H1 (cell line): ENCODE data around the gene CRKL. TPM values are rescaled to one million over a fixed set of nuclear protein-coding genes. Genes with fewer than 3 reads are reported as not detected.

Experiments used
- CTCF ChIA-PET: fragments of 300-600 bp; sonication (Branson Sonifier 250); formaldehyde crosslinking; loops from one replicate; lab custom pipeline; 2021; ENCODE audit not compliant: partially characterized antibody; lab: Charles Lee
- POLR2A ChIA-PET: fragments of 300-600 bp; sonication (Branson Sonifier 250); formaldehyde crosslinking; loops from one replicate; lab custom pipeline; 2021; ENCODE audit warnings: inconsistent platforms; ENCODE audit not compliant: partially characterized antibody; lab: Charles Lee
- DNase-seq, 2 experiments: peaks; one replicate each; pipeline versions ENCODE4 v3.0.0 to v3.0.0-alpha.2; 2010 to 2022; ENCODE audit warnings: low spot score in 2 of 2, low read depth in 1 of 2, mixed read lengths in 1 of 2
- FAIRE-seq: peaks from 2 replicates; lab custom pipeline; 2011; peaks lifted over from hg19 to GRCh38; lab: Jason Lieb, UNC
- H2AFZ ChIP-seq: 2 replicates; pipeline ENCODE4 v1.8.1; 2012; ENCODE audit warnings: low read length, inconsistent platforms
- H2AK5ac ChIP-seq: 2 replicates; pipeline ENCODE4 v1.6.1; 2013; ENCODE audit warnings: low read depth, low read length
- H2BK120ac ChIP-seq: replicated peaks from 2 replicates; pipeline ENCODE3; 2013; ENCODE audit warnings: low read depth, low read length, inconsistent platforms
- H2BK12ac ChIP-seq: 2 replicates; pipeline ENCODE4 v1.6.1; 2013; ENCODE audit warnings: low read depth, low read length
- H2BK15ac ChIP-seq: 2 replicates; pipeline ENCODE4 v1.6.1; 2013; ENCODE audit warnings: low read length
- H2BK20ac ChIP-seq: 2 replicates; pipeline ENCODE4 v1.6.1; 2013; ENCODE audit warnings: low read length
- H2BK5ac ChIP-seq: 2 replicates; pipeline ENCODE4 v1.6.1; 2013; ENCODE audit warnings: low read depth, low read length
- H3K14ac ChIP-seq: 2 replicates; pipeline ENCODE4 v1.6.1; 2013; ENCODE audit warnings: inconsistent platforms; ENCODE audit not compliant: insufficient read length
- H3K18ac ChIP-seq: 2 replicates; pipeline ENCODE4 v1.6.1; 2013; ENCODE audit warnings: low read length; ENCODE audit errors: extremely low read depth
- H3K23ac ChIP-seq: 2 replicates; pipeline ENCODE4 v1.6.1; 2013; ENCODE audit warnings: inconsistent platforms; ENCODE audit not compliant: insufficient read length
- H3K23me2 ChIP-seq: 2 replicates; pipeline ENCODE4 v1.6.1; 2013; ENCODE audit warnings: low read depth, low read length
- H3K27ac ChIP-seq: 2 replicates; pipeline ENCODE4 v1.6.1; 2011; ENCODE audit warnings: low read depth, low read length, inconsistent platforms
- H3K27me3 ChIP-seq, 4 experiments: replicated peaks in 1 of 4; 1 replicate in 1 of 4; 2 replicates in 3 of 4; pipeline versions ENCODE4 v1.6.1 to v1.8.1; 2011 to 2013; ENCODE audit warnings: low read length in 3 of 4, mild to moderate bottlenecking in 3 of 4, inconsistent platforms in 2 of 4, mixed read lengths in 2 of 4, moderate library complexity in 1 of 4; ENCODE audit not compliant: control insufficient read depth in 3 of 4, insufficient read depth in 3 of 4; ENCODE audit errors: extremely low read depth in 1 of 4
- H3K36me3 ChIP-seq, 4 experiments: 2 replicates each; pipeline versions ENCODE4 v1.6.1 to v1.8.1; 2011 to 2013; ENCODE audit warnings: mild to moderate bottlenecking in 4 of 4, low read length in 3 of 4, moderate library complexity in 2 of 4, control low read depth in 1 of 4, inconsistent platforms in 1 of 4; ENCODE audit not compliant: insufficient read depth in 4 of 4, control insufficient read depth in 2 of 4
- H3K4ac ChIP-seq: replicated peaks from 2 replicates; pipeline ENCODE3; 2013; ENCODE audit warnings: low read length, low read depth, mixed read lengths, inconsistent platforms; ENCODE audit not compliant: insufficient read length
- H3K4me1 ChIP-seq, 4 experiments: replicated peaks in 1 of 4; 1 replicate in 1 of 4; 2 replicates in 3 of 4; pipeline versions ENCODE4 v1.6.1 to v1.8.1; 2011 to 2013; ENCODE audit warnings: low read length in 3 of 4, inconsistent platforms in 2 of 4, mixed read lengths in 1 of 4; ENCODE audit not compliant: insufficient read depth in 4 of 4, control insufficient read depth in 3 of 4
- H3K4me2 ChIP-seq, 2 experiments: 2 replicates each; pipeline versions ENCODE4 v1.6.1 to v1.8.1; 2011 to 2013; ENCODE audit warnings: low read depth in 2 of 2, low read length in 2 of 2, control low read depth in 1 of 2, inconsistent platforms in 1 of 2, mild to moderate bottlenecking in 1 of 2; ENCODE audit not compliant: insufficient read depth in 1 of 2
- H3K4me3 ChIP-seq, 4 experiments: fragments of 200-600, 300-600 bp in 1 of 4; sonication (generic), shearing (Covaris generic), sonication (Bioruptor Twin) in 1 of 4; 2 replicates each; pipeline versions ENCODE4 v1.5.1 to v1.8.1; 2011 to 2016; ENCODE audit warnings: low read length in 4 of 4, low read depth in 3 of 4, control low read depth in 2 of 4, inconsistent platforms in 2 of 4, mild to moderate bottlenecking in 2 of 4, mixed read lengths in 1 of 4, moderate library complexity in 1 of 4; ENCODE audit not compliant: insufficient read depth in 2 of 4; ENCODE audit errors: extremely low read depth in 1 of 4
- H3K56ac ChIP-seq: replicated peaks from 2 replicates; pipeline ENCODE3; 2013; ENCODE audit warnings: low read depth, mild to moderate bottlenecking, mixed read lengths, low read length, inconsistent platforms; ENCODE audit not compliant: insufficient read length
- H3K79me1 ChIP-seq: 2 replicates; pipeline ENCODE4 v1.6.1; 2013; ENCODE audit warnings: low read depth, low read length, control low read depth
- H3K79me2 ChIP-seq, 2 experiments: 2 replicates each; pipeline versions ENCODE4 v1.6.1 to v1.8.1; 2012 to 2013; ENCODE audit warnings: low read length in 2 of 2, mild to moderate bottlenecking in 2 of 2, inconsistent platforms in 1 of 2; ENCODE audit not compliant: insufficient read depth in 2 of 2, control insufficient read depth in 1 of 2
- H3K9ac ChIP-seq, 4 experiments: replicated peaks in 1 of 4; 1 replicate in 1 of 4; 2 replicates in 3 of 4; pipeline versions ENCODE4 v1.6.1 to v1.8.1; 2011 to 2013; ENCODE audit warnings: low read depth in 3 of 4, low read length in 3 of 4, control low read depth in 2 of 4, mild to moderate bottlenecking in 2 of 4, moderate library complexity in 2 of 4, inconsistent platforms in 1 of 4; ENCODE audit errors: extremely low read depth in 1 of 4
- H3K9me3 ChIP-seq, 2 experiments: 2 replicates each; pipeline versions ENCODE4 v1.6.1 to v1.8.1; 2012 to 2013; ENCODE audit warnings: mild to moderate bottlenecking in 2 of 2, moderate library complexity in 2 of 2, control low read depth in 1 of 2, inconsistent platforms in 1 of 2, low read depth in 1 of 2, low read length in 1 of 2, mixed read lengths in 1 of 2; ENCODE audit not compliant: insufficient read depth in 2 of 2
- H4K20me1 ChIP-seq, 2 experiments: replicated peaks in 1 of 2; 2 replicates each; pipeline versions ENCODE3 to v1.8.1; 2011 to 2013; ENCODE audit warnings: inconsistent platforms in 2 of 2, low read length in 2 of 2, mild to moderate bottlenecking in 1 of 2; ENCODE audit not compliant: insufficient read depth in 2 of 2, control insufficient read depth in 1 of 2
- H4K5ac ChIP-seq: 2 replicates; pipeline ENCODE4 v1.6.1; 2013; ENCODE audit warnings: low read length, low read depth, mixed read lengths, inconsistent platforms; ENCODE audit not compliant: insufficient read length
- H4K8ac ChIP-seq: 2 replicates; pipeline ENCODE4 v1.8.0; 2013; ENCODE audit warnings: mild to moderate bottlenecking, moderate library complexity, low read length, inconsistent platforms; ENCODE audit not compliant: insufficient read depth; ENCODE audit errors: extremely low read depth
- H4K91ac ChIP-seq: replicated peaks from 2 replicates; pipeline ENCODE3; 2013; ENCODE audit warnings: low read length, mixed read lengths, inconsistent platforms; ENCODE audit not compliant: insufficient read length
- BCL11A ChIP-seq, 2 experiments: IDR thresholded peaks; one replicate each; pipeline ENCODE4 v1.6.1; 2011; ENCODE audit warnings: low read depth in 2 of 2, low read length in 2 of 2, mild to moderate bottlenecking in 2 of 2
- KDM4A ChIP-seq: IDR thresholded peaks from one replicate; pipeline ENCODE4 v1.7.1; 2012; ENCODE audit warnings: low read depth, mild to moderate bottlenecking, moderate library complexity, low read length, inconsistent platforms; ENCODE audit not compliant: severe bottlenecking
- WGBS, 2 experiments: shearing (Covaris generic) in 1 of 2; methylation state at CpG; one replicate each; pipeline versions ENCODE4 v1.1.6 to v1.1.7; 2013 to 2015; ENCODE audit warnings: low lambda C conversion rate in 2 of 2, mixed read lengths in 2 of 2, inconsistent platforms in 1 of 2, low coverage in 1 of 2, missing lambda C conversion rate in 1 of 2; ENCODE audit not compliant: insufficient replicate concordance in 2 of 2, insufficient coverage in 1 of 2, insufficient read length in 1 of 2; ENCODE audit errors: extremely low coverage in 1 of 2, missing lambda C conversion rate in 1 of 2; 5-methylcytosine and 5-hydroxymethylcytosine counted together
- polyA plus RNA-seq, 7 experiments: library from polyadenylated mRNA; depleted of rRNA in 3 of 7; stranded (reverse) in 5 of 7; unstranded in 2 of 7; fragments of >200 nt in 5 of 7; fragments of 200-250 nt in 2 of 7; gene quantifications; 1 replicate in 5 of 7; 2 replicates in 1 of 7; 4 replicates in 1 of 7; pipeline versions ENCODE4 v1.2.1 to v1.2.3, GENCODE V29; 2011 to 2013; ENCODE audit warnings: missing spikeins in 2 of 7, mixed read lengths in 2 of 7
- total RNA-seq: library from RNA; stranded (reverse); fragmentation: NEBNext Ultra II Directional; extraction: Animal tissue kit (Norgen Biotek cat#: 25700); gene quantifications from 2 replicates; pipeline ENCODE4 v1.2.1, GENCODE V29; 2021

The CRKL gene
- total and polyA plus RNA-seq, 2 of the 8 experiments (the other 6 are each of a cell fraction or from before 2014, with no cell fraction given), result 34.5 to 94.5 TPM

- H3K23me2 ChIP-seq, result peaks cover 8% of the 10 kb centered on the region
- peak overlapping the region; percentile 99 for H4K8ac ChIP-seq
- 0 out of 2 replicates have a peak overlapping the region, but pooled peaks have one; percentile 14 for H2BK15ac ChIP-seq
- H3K4me1 ChIP-seq, result peaks cover 5 to 25% (median 8%) of the 10 kb centered on the region in 4 experiments; a peak in 6 of 7 replicates
- H3K56ac ChIP-seq, result peak overlapping the region; percentile 55
- no peak overlapping the region for H4K91ac ChIP-seq
- H3K14ac ChIP-seq, result no peak overlapping the region
- ChIA-PET POLR2A (interaction anchor here (0.7 to 4.6 kb wide), 14 partner anchors 9 to 1595 kb away, joined by 3 to 45 read pairs (median 5); partner anchors contain the start of gene THAP7), CTCF (interaction anchor here (0.6 to 1.9 kb wide), 13 partner anchors 10 to 178 kb away, joined by 3 to 10 read pairs (median 4); partner anchors contain the start of genes AIFM3 and P2RX6)
- H3K79me1 ChIP-seq, result no peaks in the 10 kb centered on the region
- FAIRE-seq (no peak), DNase-seq (no peak)
- 10% methylated on average over 10 of the region's 12 CpGs; no CpG with 5 or more reads in 1 of the 2 experiments for WGBS, 2 experiments
- peak overlapping the region in 3 of 4 experiments; percentile 75 to 85 (median 78); a peak in 6 of 7 replicates for H3K9ac ChIP-seq
- no peak overlapping the region for H2BK20ac ChIP-seq
- H3K18ac ChIP-seq, result no peak overlapping the region
- peaks cover 11 to 16% of the 10 kb centered on the region in 2 experiments for H3K9me3 ChIP-seq
- TF ChIP-seq BCL11A (IDR thresholded peaks at IDR 0.05; ENCODE audit: low read depth in 2 of 2, low read length in 2 of 2) (no peak), KDM4A (peak; percentile 44)
- no peak overlapping the region for H3K23ac ChIP-seq
- H2AK5ac ChIP-seq, result no peak overlapping the region
- H3K36me3 ChIP-seq, result no peaks in the 10 kb centered on the region; a peak in 1 of 8 replicates
- H2BK120ac ChIP-seq, result no peak overlapping the region
- peak overlapping the region; percentile 44 for H3K4ac ChIP-seq
- peaks cover 0 to 12% (median 7%) of the 10 kb centered on the region in 4 experiments; a peak in 5 of 7 replicates for H3K27me3 ChIP-seq
- no peak overlapping the region for H2BK12ac ChIP-seq
- peak overlapping the region; percentile 54 for H4K5ac ChIP-seq
- no peak overlapping the region for H3K27ac ChIP-seq
- H3K4me2 ChIP-seq, result peak overlapping the region; percentile 50 to 92
- no peaks in the 10 kb centered on the region for H3K79me2 ChIP-seq
- H4K20me1 ChIP-seq, result peaks cover 0 to 3% of the 10 kb centered on the region in 2 experiments
- H2BK5ac ChIP-seq, result peak overlapping the region; percentile 97; the same call in 1 of the 2 replicates
- peak overlapping the region; percentile 78 for H2AFZ ChIP-seq
- H3K4me3 ChIP-seq, result peak overlapping the region; percentile 68 to 86 (median 74)
Measured at GRCh38 chr22:20982563-20982882, 65.3 kb downstream of the CRKL start.
